IMR-90 (cell line): ENCODE results near the gene SPAG5. TPM values are rescaled to one million over a fixed set of nuclear protein-coding genes. Genes with fewer than 3 reads are reported as not detected.

ENCODE experiments used
- CEBPB ChIP-seq: IDR thresholded peaks from 2 replicates; pipeline ENCODE4 v1.6.1; 2012; ENCODE audit warnings: low read depth, low read length, improper control_type of control experiment
- ELK1 ChIP-seq: fragments of 150-350 bp; IDR thresholded peaks from 2 replicates; pipeline ENCODE4 v1.6.1; 2016; ENCODE audit warnings: low read depth, mild to moderate bottlenecking, low read length, moderate library complexity, borderline replicate concordance
- RAD21 ChIP-seq: IDR thresholded peaks from 2 replicates; pipeline ENCODE4 v1.6.1; 2012; ENCODE audit warnings: low read length, improper control_type of control experiment
- polyA plus RNA-seq, 3 experiments: library from polyadenylated mRNA; depleted of rRNA; stranded (reverse); fragments of >200 nt; gene quantifications; 2 replicates each; pipeline ENCODE4 v1.2.3, GENCODE V29; 2012; ENCODE audit warnings: low replicate concordance in 1 of 3
- total RNA-seq: library from RNA; depleted of rRNA; stranded (reverse); fragments of >200 nt; gene quantifications from 2 replicates; pipeline ENCODE4 v1.2.3, GENCODE V29; 2012

The SPAG5 gene
- total and polyA plus RNA-seq, 2 of the 4 experiments (the other 2 are of a cell fraction): 40.3 to 60.8 TPM

- TF ChIP-seq ELK1 (no peak), CEBPB (no peak), RAD21 (no peak)
Measured at GRCh38 chr17:28598799-28599310, at the start of gene SPAG5 (continued).
